Measurements from ENCODE around the gene PDE1C. TPM values are rescaled to one million over a fixed set of nuclear protein-coding genes. Genes with fewer than 3 reads are reported as not detected.

The PDE1C gene
- total RNA-seq, 3 donors from 2014 or later (not counting 1 experiment from before 2014, with no cell fraction given): not detected

GRCh38 chr7:31796375-31796774, 273.8 kb downstream of the PDE1C start:
- Mint-ChIP-seq H3K27ac (no peak overlapping the region), H3K36me3 (no peaks in the 10 kb centered on the region), H3K4me1 (no peaks in the 10 kb centered on the region), H3K4me3 (no peak overlapping the region), H3K9me3 (peaks cover 0 to 2% of the 10 kb centered on the region in 2 donors), H3K27me3 (ENCODE audit: low read depth in 2 of 2) (no peaks in the 10 kb centered on the region)
- intact Hi-C loops (cut with micrococcal nuclease): no loop called here
- ATAC-seq (no peak), DNase-seq (no peak)
- no peaks in the 10 kb centered on the region for H3K36me3 ChIP-seq (ENCODE audit: control insufficient read depth, insufficient read depth, low read length)
- H3K4me1 ChIP-seq (ENCODE audit: control insufficient read depth, insufficient read depth, low read length): no peaks in the 10 kb centered on the region
- no peak for TF ChIP-seq CTCF (IDR thresholded peaks at IDR 0.05)
- no peak overlapping the region for H3K4me3 ChIP-seq (ENCODE audit: low read length)
- no peaks in the 10 kb centered on the region for H3K9me3 ChIP-seq (ENCODE audit: control insufficient read depth, insufficient read depth, low read length)
- WGBS (ENCODE audit: insufficient coverage): 80% methylated on average over 3 of the region's 5 CpGs
- H3K27me3 ChIP-seq (ENCODE audit: control insufficient read depth, insufficient read depth, low read length): no peaks in the 10 kb centered on the region
- no peak overlapping the region for H3K27ac ChIP-seq (ENCODE audit: low read length)

- DNase-seq: no peak
- Mint-ChIP-seq H3K9me3 (peaks cover 2% of the 10 kb centered on the region in 2 donors), H3K27ac (no peak overlapping the region), H3K27me3 (ENCODE audit: low read depth in 2 of 2) (no peaks in the 10 kb centered on the region), H3K4me1 (no peaks in the 10 kb centered on the region), H3K4me3 (no peak overlapping the region), H3K36me3 (no peaks in the 10 kb centered on the region)
- intact Hi-C loops (cut with micrococcal nuclease): no loop called here
- ATAC-seq: no peak
- Histone ChIP-seq H3K27ac (ENCODE audit: low read length) (no peak overlapping the region), H3K4me1 (ENCODE audit: control insufficient read depth, insufficient read depth, low read length) (no peaks in the 10 kb centered on the region), H3K36me3 (ENCODE audit: control insufficient read depth, insufficient read depth, low read length) (no peaks in the 10 kb centered on the region), H3K27me3 (ENCODE audit: control insufficient read depth, insufficient read depth, low read length) (no peaks in the 10 kb centered on the region), H3K4me3 (ENCODE audit: low read length) (no peak overlapping the region), H3K9me3 (ENCODE audit: control insufficient read depth, insufficient read depth, low read length) (no peaks in the 10 kb centered on the region)
- 72% methylated on average over 2 of the region's 2 CpGs for WGBS (ENCODE audit: insufficient coverage)
- no peak for TF ChIP-seq CTCF (IDR thresholded peaks at IDR 0.05)
Measured at GRCh38 chr7:31794851-31795344, 275.3 kb downstream of the PDE1C start.

GRCh38 chr7:31791881-31792280, 278.3 kb downstream of the PDE1C start:
- no peak for TF ChIP-seq CTCF (IDR thresholded peaks at IDR 0.05)
- no peaks in the 10 kb centered on the region for H3K4me1 Mint-ChIP-seq
- Histone ChIP-seq H3K27me3 (ENCODE audit: control insufficient read depth, insufficient read depth, low read length) (no peaks in the 10 kb centered on the region), H3K4me1 (ENCODE audit: control insufficient read depth, insufficient read depth, low read length) (no peaks in the 10 kb centered on the region), H3K27ac (ENCODE audit: low read length) (no peak overlapping the region), H3K4me3 (ENCODE audit: low read length) (no peak overlapping the region), H3K9me3 (ENCODE audit: control insufficient read depth, insufficient read depth, low read length) (no peaks in the 10 kb centered on the region), H3K36me3 (ENCODE audit: control insufficient read depth, insufficient read depth, low read length) (no peaks in the 10 kb centered on the region)
- no peak overlapping the region for H3K27ac Mint-ChIP-seq
- intact Hi-C loops (cut with micrococcal nuclease): no loop called here
- DNase-seq (no peak), ATAC-seq (no peak)
- H3K27me3 Mint-ChIP-seq (ENCODE audit: low read depth in 2 of 2): no peaks in the 10 kb centered on the region
- no peak overlapping the region for H3K4me3 Mint-ChIP-seq
- H3K36me3 Mint-ChIP-seq: no peaks in the 10 kb centered on the region
- 85% methylated on average over 1 of the region's 2 CpGs for WGBS (ENCODE audit: insufficient coverage)
- peaks cover 2% of the 10 kb centered on the region in 2 donors for H3K9me3 Mint-ChIP-seq

Data from natural killer cell (primary cell).